DND-41 (cell line): ENCODE results near the gene SMYD1.

ENCODE experiments used
- EZH2 ChIP-seq: IDR thresholded peaks from 3 replicates; pipeline ENCODE4 v1.6.1; 2012; ENCODE audit warnings: borderline replicate concordance, low read depth, mild to moderate bottlenecking, moderate library complexity, low read length, inconsistent platforms; ENCODE audit not compliant: severe bottlenecking
- TF ChIP-seq, protein P1 (sequence below): IDR thresholded peaks from 2 replicates; pipeline ENCODE4 v1.5.1; 2012; ENCODE audit warnings: borderline replicate concordance, low read length, moderate library complexity, mild to moderate bottlenecking; ENCODE audit not compliant: poor library complexity, severe bottlenecking; ENCODE audit errors: extremely low read depth

- TF ChIP-seq, protein P1, sequence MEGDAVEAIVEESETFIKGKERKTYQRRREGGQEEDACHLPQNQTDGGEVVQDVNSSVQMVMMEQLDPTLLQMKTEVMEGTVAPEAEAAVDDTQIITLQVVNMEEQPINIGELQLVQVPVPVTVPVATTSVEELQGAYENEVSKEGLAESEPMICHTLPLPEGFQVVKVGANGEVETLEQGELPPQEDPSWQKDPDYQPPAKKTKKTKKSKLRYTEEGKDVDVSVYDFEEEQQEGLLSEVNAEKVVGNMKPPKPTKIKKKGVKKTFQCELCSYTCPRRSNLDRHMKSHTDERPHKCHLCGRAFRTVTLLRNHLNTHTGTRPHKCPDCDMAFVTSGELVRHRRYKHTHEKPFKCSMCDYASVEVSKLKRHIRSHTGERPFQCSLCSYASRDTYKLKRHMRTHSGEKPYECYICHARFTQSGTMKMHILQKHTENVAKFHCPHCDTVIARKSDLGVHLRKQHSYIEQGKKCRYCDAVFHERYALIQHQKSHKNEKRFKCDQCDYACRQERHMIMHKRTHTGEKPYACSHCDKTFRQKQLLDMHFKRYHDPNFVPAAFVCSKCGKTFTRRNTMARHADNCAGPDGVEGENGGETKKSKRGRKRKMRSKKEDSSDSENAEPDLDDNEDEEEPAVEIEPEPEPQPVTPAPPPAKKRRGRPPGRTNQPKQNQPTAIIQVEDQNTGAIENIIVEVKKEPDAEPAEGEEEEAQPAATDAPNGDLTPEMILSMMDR: no peak
- TF ChIP-seq EZH2: no peak
Observed at GRCh38 chr2:88088999-88089398, 21.4 kb downstream of the SMYD1 start.
